SH-SY5Y (cell line): ENCODE data around the gene SIK3.

Source experiments
- GATA2 ChIP-seq: IDR thresholded peaks from 2 replicates; pipeline ENCODE4 v1.6.1; 2011; ENCODE audit warnings: mild to moderate bottlenecking, low read depth, low read length
- GATA3 ChIP-seq: IDR thresholded peaks from 2 replicates; pipeline ENCODE4 v1.6.1; 2011; ENCODE audit warnings: low read depth, mild to moderate bottlenecking, low read length, moderate library complexity

DNA sequence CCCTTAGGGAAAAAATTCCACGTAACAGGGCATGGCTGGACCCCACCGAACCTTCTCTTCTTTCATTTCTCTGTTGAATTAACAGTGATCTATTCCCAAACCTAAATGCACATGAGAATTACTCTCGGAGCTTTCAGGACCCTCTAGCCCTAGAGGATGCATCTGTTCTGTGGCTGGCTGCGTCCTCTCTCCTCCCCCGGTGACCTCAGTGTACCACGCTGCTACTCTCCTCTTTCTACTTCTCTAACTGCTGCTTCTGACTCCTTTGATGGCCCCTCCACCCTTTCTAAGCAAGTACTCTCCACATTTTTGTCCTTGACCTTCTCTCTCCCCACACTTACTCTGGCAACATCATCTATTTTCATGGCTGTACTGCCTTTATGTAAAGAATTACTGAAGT, 248.7 kb downstream of the SIK3 start:
- TF ChIP-seq GATA3 (no peak), GATA2 (no peak)
